NB4 (cell line): ENCODE measurements around the gene ZNF341.

Experiments
- POLR2A ChIP-seq: IDR thresholded peaks from 2 replicates; pipeline ENCODE4 v1.6.1; 2011; ENCODE audit warnings: mild to moderate bottlenecking; ENCODE audit not compliant: insufficient read length; ENCODE audit errors: extremely low read depth
- TF ChIP-seq, protein P1 (sequence below): IDR thresholded peaks from one replicate; pipeline ENCODE4 v1.5.1; 2012; ENCODE audit warnings: low read depth, low read length
- TF ChIP-seq, protein P2 (sequence below): IDR thresholded peaks from 2 replicates; pipeline ENCODE4 v1.6.1; 2011; ENCODE audit warnings: low read depth, low read length

DNA sequence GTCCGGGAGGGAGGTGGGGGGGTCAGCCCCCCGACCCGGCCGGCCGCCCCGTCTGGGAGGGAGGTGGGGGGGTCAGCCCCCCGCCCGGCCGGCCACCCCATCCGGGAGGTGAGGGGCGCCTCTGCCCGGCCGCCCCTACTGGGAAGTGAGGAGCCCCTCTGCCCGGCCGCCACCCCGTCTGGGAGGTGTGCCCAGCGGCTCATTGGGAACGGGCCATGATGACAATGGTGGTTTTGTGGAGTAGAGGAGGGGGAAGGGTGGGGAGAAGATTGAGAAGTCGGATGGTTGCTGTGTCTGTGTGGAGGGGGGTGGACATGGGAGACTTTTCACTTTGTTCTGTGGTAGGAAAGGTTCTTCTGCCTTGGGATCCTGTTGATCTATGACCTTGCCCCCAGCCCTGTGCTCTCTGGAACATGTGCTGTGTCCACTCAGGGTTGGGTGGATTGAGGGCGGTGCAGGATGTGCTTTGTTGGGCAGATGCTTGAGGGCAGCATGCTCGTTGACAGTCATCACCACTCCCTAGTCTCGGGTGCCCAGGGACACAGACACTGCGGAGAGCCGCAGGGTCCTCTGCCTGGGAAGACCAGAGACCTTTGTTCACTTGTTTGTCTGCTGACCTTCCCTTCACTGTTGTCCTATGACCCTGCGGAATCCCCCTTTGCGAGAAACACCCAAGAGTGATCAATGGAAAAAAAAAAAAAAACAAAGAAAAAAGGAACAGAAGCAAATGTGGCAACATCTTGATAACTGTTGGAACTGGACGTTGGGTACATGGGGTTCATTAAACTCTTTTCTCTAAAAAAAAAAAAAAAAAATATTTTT is 30.0 kb upstream of the ZNF341 start:
- TF ChIP-seq, protein P1, sequence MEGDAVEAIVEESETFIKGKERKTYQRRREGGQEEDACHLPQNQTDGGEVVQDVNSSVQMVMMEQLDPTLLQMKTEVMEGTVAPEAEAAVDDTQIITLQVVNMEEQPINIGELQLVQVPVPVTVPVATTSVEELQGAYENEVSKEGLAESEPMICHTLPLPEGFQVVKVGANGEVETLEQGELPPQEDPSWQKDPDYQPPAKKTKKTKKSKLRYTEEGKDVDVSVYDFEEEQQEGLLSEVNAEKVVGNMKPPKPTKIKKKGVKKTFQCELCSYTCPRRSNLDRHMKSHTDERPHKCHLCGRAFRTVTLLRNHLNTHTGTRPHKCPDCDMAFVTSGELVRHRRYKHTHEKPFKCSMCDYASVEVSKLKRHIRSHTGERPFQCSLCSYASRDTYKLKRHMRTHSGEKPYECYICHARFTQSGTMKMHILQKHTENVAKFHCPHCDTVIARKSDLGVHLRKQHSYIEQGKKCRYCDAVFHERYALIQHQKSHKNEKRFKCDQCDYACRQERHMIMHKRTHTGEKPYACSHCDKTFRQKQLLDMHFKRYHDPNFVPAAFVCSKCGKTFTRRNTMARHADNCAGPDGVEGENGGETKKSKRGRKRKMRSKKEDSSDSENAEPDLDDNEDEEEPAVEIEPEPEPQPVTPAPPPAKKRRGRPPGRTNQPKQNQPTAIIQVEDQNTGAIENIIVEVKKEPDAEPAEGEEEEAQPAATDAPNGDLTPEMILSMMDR = no peak
- no peak for TF ChIP-seq POLR2A
- TF ChIP-seq, protein P2, sequence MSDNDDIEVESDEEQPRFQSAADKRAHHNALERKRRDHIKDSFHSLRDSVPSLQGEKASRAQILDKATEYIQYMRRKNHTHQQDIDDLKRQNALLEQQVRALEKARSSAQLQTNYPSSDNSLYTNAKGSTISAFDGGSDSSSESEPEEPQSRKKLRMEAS = no peak
